NCI-H2171 (cell line): ENCODE data around the gene TMC6.

ENCODE experiments used
- DNase-seq: peaks from one replicate; lab custom pipeline; 2025; lab: John Stamatoyannopoulos, UW

Gene TMC6

GRCh38 chr17:78135858-78136500, 7.4 kb upstream of the TMC6 start:
- DNase-seq = no peak

GRCh38 chr17:78134899-78135385, 6.4 kb upstream of the TMC6 start:
- no peak for DNase-seq

DNA sequence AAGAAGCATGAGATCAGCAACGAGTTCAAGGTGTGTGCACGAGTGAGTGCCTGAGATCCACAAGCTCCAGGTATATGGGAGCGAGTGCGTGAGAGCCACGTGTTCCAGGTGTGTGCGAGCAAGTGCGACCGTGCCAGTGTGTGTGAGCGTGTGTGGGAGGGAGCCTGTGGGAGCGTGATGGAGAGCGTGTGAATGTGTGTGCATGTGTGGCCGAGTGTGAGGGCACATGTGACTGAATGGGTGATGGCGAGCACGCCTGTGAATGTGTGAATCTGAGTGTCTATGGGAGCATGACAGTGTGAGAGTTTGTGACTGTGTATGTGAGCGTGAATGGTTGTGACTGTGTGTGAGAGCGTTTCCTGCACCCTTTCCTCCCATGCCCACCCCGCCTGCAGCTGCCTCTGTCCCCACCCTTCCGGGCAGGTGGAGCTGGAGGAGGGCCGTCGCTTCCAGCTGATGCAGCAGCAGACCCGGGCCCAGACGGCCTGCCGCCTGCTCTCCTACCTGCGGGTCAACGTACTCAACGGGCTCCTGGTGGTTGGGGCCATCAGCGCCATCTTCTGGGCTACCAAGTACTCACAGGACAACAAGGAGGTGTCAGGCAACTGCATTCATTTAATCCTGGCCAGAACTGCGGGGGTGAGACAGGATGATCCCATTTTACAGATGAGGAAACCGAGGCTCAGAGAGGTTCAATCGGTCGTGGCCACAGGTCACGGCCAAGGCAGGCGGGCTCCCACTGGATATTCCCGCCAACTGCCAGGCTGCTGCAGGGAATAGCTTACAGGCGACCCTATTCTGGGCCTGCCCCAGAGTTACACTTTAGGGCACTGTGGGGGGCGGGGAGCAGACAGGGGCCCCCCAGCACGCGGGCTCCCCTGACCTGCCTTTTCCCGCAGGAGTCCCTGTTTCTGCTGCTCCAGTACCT, 5.7 kb upstream of the TMC6 start:
- DNase-seq = no peak

DNA sequence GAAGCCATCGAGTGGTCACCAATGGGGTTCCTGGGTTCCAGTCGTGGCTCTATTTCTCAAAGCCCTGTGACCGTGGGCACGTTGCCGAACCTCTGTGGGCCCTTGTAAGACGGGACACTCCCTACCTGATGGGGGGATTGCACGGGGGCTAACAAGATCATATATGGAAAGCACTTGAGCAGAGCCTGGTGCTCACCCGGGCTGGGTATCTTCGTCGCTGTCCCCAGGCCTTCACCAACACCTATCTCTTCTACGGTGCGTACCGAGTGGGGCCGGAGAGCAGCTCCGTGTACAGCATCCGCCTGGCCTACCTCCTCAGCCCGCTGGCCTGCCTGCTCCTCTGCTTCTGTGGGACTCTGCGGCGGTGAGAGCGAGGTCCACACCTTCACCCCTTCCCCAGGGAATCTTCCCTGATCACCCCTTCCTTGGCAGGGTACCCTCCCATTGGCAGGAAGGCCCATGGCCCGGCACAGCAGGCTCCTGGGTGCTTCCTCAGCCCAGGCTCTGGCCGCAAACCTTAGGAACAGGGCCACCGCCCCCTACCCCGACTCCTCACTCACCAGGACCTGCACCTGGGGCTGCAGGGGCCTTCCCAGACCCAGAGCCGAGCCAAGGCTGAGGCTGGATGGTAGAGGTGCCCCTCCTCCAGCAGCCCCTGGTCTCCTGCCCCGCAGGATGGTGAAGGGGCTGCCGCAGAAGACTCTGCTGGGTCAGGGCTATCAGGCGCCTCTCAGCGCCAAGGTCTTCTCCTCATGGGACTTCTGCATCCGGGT, 4.8 kb upstream of the TMC6 start:
- no peak for DNase-seq

- DNase-seq = no peak
Measured at GRCh38 chr17:78132767-78133178, 4.2 kb upstream of the TMC6 start.

DNA sequence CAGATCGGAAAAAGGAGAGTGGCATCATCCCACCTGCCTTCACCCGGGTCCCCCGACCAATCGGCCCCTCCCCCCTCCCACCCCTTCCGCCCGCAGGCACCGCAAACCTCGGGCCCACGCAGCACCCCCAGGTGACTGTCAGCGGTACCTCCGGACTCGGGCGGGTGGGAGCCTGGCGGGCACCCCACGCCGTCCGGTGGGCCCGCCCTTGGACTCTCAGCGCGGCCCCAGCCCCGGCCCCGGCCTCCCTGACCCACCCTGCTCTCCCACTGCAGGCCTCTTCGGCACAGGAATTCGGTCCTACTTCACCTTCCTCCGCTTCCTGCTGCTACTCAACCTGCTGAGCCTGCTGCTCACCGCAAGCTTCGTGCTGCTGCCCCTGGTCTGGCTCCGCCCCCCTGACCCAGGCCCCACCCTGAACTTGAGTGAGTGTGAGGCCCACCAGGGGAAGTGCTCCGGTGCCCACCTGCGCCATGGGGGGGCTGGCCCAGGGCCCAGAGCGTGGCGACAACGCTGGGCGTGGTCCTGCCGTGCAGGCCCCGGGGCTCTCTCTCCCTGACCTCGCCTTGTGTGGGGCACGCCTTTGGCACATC, 3.6 kb upstream of the TMC6 start:
- DNase-seq = no peak

DNA sequence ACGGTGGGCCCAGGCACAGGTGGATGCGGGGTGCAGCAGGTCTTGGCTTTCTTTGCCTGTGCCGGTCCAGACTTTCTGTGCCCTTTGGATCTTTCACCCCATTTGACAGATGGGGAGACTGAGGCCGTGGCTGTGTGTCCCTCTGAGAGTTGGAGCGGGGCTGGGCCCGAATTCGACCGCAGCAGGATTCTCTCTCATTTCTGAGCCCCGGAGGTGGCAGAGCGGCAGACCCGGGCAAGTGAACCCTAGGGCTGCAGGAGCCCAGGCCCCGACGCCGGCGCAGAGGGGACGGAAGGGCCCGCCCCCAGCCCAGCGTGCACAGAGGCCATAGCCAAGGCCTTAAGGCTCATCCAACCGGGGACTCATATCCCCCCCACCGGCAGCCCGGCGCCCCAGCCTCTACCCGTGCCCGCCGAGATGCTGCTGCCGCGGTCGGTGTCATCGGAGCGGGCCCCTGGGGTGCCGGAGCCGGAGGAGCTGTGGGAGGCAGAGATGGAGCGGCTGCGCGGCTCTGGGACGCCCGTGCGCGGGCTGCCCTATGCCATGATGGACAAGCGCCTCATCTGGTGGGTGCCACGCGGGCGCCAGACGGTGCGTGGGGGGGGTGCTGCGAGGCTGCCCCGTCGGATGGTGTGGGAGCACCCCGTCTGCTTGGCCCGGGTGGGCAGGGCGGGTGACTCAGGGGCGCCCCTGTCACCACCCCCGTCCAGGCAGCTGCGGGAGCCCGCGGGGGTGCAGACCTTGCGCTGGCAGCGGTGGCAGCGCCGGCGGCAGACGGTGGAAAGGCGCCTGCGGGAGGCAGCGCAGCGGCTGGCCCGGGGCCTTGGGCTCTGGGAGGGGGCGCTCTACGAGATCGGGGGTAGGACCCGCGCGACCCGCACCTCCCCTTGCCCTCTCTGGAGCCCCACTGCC, 2.9 kb upstream of the TMC6 start:
- DNase-seq = no peak

GRCh38 chr17:78130437-78131101, 2.0 kb upstream of the TMC6 start, which contains the start of gene TMC8:
TMC8 (plus strand) TSS chr17:78130771; CDS start chr17:78131589, 818 bp downstream.
- no peak for DNase-seq

DNA sequence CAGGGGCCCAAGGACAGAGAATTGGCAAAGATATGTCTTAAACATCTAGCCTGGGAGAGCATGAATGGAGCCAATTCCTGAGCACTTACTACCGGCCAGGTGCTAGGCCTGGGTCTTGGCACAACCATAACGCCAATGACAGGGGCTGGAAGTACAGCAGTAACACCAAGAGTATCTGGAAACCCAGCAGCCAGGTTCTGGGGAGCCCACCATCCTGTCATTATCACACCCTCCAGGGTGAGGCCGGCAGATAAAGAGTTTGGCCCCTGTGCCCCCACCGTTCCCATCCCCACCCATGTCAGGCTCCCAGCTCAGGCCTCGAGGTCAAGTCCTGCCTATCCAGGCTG, 1.5 kb upstream of the TMC6 start:
- no peak for DNase-seq

DNA sequence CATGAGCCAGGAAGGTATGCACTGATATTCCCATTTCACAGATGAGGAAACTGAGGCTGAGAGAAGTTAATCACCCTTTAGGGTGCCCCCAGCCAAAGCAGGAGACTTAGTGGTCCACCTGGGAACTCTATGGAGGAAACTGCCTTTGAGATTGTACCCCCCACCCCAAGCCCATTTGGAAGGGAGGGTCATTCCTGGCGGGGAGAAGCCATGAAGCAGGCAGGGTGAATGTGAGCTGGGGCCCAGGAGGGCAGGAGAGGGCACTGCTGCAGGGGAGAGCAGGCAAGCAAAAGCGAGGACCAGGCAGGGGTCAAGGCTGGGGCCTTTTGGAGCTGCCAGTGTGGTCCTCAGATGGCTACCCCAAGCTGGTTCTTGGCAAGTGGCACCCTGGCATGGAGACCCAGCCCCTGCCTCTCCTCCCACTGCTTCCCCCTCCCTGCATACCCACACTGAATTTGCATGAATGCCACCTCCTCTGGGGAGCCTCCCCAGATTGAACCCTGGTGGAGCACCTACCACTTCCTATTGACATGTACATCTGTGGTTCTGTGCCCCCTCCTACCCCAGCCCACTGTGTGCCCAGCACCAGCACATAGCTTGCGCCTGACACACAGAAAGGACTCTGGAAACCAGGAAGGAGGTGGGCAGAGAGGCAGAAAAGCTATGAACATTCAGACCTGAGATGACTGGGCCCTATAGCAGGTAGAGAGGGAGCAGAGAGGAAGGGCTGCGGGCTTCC, 965 bp upstream of the TMC6 start:
- DNase-seq = no peak

GRCh38 chr17:78127888-78128550, 536 bp downstream of the TMC6 start:
- DNase-seq = no peak

GRCh38 chr17:78127239-78127887, 1.2 kb downstream of the TMC6 start:
- no peak for DNase-seq

DNA sequence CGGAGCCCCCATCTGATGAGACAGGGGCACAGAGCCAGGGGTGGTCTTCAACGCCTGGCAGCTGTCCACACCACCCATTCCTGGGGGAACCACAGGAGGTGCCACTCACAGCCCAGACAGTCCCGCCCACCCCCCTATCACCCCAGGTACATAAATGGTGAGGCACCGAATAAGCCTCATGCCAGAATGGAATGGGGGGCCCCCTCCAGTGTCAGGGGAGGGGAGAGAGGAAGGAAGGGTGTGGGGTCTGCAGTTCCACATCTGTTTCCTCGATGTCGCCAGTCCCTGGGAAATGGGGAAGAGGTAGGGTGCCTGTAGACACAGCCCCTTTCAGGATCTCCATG, 1.7 kb downstream of the TMC6 start:
- DNase-seq = no peak

GRCh38 chr17:78125976-78126894, 2.3 kb downstream of the TMC6 start:
- peak; percentile 60 for DNase-seq

DNA sequence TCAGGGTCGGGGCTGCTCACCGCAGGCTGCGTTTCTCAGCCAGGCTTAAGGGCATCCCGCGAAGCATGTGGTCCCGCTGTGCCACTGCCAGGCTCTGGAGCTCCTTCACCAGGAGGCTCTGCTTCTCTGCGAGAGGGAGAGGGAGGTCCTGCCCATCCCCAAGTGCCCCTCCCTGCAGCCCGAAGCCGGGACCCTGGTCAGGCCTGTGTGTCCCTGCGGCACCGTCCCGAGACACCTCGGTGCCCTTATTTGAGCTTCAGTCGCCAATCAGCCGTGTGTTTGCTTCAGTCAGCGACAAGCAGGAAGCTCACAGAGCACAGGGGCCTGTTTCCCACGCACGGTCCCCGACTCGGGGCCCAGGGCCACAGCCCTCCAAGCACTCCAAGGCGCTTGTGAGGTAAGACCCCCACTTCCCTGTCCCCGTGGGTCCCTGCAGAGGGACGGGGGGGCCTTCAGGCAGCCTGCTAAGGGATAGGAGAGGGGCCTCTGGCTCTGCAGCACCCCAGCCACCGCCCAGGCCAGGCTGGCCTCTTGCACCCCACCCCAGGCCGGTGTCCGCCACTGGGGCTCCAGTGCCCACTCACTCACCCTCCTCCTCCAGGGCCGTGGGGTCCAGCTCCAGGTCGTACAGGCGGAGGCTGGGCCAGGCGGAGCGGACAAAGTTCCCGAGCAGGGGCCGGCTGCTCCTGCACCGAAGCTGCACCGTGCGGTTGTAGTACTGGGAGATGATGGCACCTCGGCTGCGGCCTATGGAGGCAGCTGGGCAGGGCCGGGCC, 3.2 kb downstream of the TMC6 start:
- no peak for DNase-seq

DNA sequence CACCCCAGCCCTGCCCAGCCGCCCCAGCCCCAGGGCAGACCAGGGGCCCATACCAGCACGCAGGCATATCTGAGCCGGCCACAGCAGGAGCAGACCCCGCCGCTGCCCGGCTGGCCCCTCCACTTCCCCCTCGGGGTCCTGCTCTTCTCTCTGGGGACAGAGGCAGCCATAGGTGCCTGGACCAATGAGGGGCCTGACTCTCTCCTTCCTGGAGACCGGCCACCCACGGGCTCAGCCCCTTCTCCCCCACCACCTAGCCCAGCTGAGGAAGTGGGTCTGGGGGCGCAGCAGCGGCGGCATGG, 3.8 kb downstream of the TMC6 start:
- no peak for DNase-seq
